Stomach smooth muscle (tissue), 2 donors: ENCODE measurements around the gene BHMT2.

Experiments
- H3K27ac ChIP-seq: one replicate; pipeline ENCODE4 v1.7.0; 2013; ENCODE audit warnings: mild to moderate bottlenecking, low read length, inconsistent platforms
- H3K27me3 ChIP-seq, 2 donors: one replicate each; pipeline ENCODE4 v1.7.0; 2013; ENCODE audit warnings: low read length in 2 of 2; ENCODE audit not compliant: insufficient read depth in 2 of 2, control insufficient read depth in 1 of 2
- H3K36me3 ChIP-seq, 2 donors: one replicate each; pipeline ENCODE4 v1.7.0; 2013; ENCODE audit warnings: low read length in 2 of 2; ENCODE audit not compliant: control insufficient read depth in 2 of 2, insufficient read depth in 2 of 2
- H3K4me1 ChIP-seq: one replicate; pipeline ENCODE4 v1.7.0; 2013; ENCODE audit warnings: low read length; ENCODE audit not compliant: control insufficient read depth, insufficient read depth
- H3K4me3 ChIP-seq, 2 donors: one replicate each; pipeline ENCODE4 v1.7.0; 2013; ENCODE audit warnings: low read length in 2 of 2
- H3K9ac ChIP-seq, 2 donors: one replicate each; pipeline ENCODE4 v1.7.0; 2013; ENCODE audit warnings: low read length in 2 of 2, mild to moderate bottlenecking in 1 of 2
- H3K9me3 ChIP-seq, 2 donors: one replicate each; pipeline ENCODE4 v1.7.0; 2013; ENCODE audit warnings: low read length in 2 of 2; ENCODE audit not compliant: control insufficient read depth in 2 of 2
- donor health status: healthy.
- donor health status: Pancreatic carcinoma.

Gene BHMT2

DNA sequence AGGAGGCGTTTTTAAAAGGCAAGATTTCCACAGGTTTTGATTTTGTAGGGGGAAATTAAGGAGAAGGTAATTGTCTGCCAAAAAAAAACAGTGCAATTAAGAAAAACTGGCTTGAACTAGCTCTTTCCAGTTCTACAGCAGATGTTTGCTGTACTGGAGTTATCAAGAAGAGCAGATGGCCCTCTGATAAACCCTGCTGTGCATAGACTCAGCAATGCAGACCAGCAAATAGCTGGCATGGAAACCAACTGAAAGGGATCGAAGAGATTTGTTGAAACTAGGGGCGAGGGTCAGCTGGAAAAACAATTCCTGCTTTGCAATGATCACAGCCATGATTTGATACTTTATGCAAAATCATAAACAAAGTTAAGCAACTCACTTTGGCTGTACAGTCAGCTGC lies 24.2 kb downstream of the BHMT2 start:
- Histone ChIP-seq H3K4me3 (no peak overlapping the region), H3K9ac (no peak overlapping the region), H3K27me3 (no peaks in the 10 kb centered on the region), H3K36me3 (no peaks in the 10 kb centered on the region), H3K4me1 (no peaks in the 10 kb centered on the region), H3K27ac (no peak overlapping the region), H3K9me3 (no peaks in the 10 kb centered on the region)

GRCh38 chr5:79105868-79106267 lies 36.3 kb downstream of the BHMT2 start:
- no peaks in the 10 kb centered on the region for H3K9me3 ChIP-seq
- H3K4me3 ChIP-seq, result no peak overlapping the region
- peaks cover 7% of the 10 kb centered on the region for H3K4me1 ChIP-seq
- H3K9ac ChIP-seq, result no peak overlapping the region
- no peaks in the 10 kb centered on the region for H3K27me3 ChIP-seq
- no peak overlapping the region for H3K27ac ChIP-seq
- H3K36me3 ChIP-seq, result no peaks in the 10 kb centered on the region

DNA sequence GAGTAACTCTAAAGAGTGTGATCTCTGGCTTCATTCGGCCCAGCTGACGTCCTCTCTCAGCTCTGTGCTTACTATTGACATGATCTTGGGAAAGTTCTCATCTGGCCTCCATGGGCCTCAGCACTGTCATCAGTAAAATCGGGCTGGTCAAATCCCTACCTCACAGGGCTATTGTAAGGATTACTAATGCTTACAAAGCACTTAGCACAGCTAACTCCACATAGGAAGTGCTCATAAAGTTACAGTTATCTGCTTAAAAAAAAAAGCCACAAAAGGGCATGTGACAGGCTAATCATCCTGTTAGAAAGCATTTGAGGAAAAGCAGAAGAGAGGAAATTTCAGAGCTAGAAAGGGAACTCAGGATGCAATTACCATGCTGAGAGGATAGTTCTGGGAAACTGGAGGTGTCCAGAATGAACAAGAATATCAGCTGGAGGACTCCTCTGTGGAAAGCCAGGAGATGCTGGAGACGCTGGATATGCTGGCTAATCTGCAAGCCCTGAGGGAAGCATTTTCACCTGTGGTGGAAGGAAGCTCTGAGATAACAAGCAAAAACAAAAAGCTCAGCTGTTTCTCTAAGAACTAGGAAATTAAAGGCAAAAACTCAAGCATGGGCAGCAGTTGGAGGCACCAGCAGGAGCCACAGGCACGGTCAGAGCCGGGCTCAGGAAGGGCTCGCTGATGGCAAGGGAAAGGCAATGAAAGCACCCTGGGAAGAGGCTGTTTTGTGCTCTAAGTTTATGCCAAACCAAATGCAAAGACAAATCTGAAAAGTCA lies 37.6 kb downstream of the BHMT2 start:
- Histone ChIP-seq H3K9me3 (no peaks in the 10 kb centered on the region), H3K27ac (no peak overlapping the region), H3K9ac (no peak overlapping the region), H3K4me3 (no peak overlapping the region), H3K27me3 (peaks cover 12% of the 10 kb centered on the region in 2 donors), H3K4me1 (peaks cover 12% of the 10 kb centered on the region), H3K36me3 (no peaks in the 10 kb centered on the region)

DNA sequence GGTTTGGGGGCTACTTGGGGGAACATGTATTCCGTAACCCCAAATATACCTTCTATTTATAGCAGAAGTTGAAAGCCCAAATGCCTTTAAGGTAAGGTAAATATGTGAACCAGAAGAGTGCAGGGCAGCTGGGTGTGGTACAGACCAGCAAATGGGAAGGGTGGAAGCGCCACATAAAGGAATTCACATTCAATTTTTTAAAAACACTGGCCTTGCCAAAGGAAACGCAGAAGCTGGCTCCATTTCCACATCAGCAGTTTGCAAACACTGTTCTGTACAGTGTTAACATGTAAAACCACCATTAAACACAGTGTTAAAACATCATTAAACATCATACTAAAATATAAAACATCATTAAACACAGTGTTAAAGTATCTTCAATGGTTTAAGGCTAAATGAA lies 38.5 kb downstream of the BHMT2 start:
- Histone ChIP-seq H3K9me3 (no peaks in the 10 kb centered on the region), H3K27ac (no peak overlapping the region), H3K4me1 (peaks cover 15% of the 10 kb centered on the region), H3K9ac (no peak overlapping the region), H3K27me3 (peaks cover 19 to 20% of the 10 kb centered on the region in 2 donors), H3K36me3 (no peaks in the 10 kb centered on the region), H3K4me3 (peak overlapping the region in 1 of 2 donors; percentile 3)

GRCh38 chr5:79108792-79109191 lies 39.2 kb downstream of the BHMT2 start:
- H3K27ac ChIP-seq, result no peak overlapping the region
- no peak overlapping the region for H3K4me3 ChIP-seq
- H3K27me3 ChIP-seq, result peaks cover 19 to 20% of the 10 kb centered on the region in 2 donors
- no peak overlapping the region for H3K9ac ChIP-seq
- peaks cover 15% of the 10 kb centered on the region for H3K4me1 ChIP-seq
- H3K36me3 ChIP-seq, result no peaks in the 10 kb centered on the region
- no peaks in the 10 kb centered on the region for H3K9me3 ChIP-seq

- Histone ChIP-seq H3K36me3 (no peaks in the 10 kb centered on the region), H3K27me3 (peaks cover 19 to 20% of the 10 kb centered on the region in 2 donors), H3K9ac (no peak overlapping the region), H3K4me1 (peaks cover 15% of the 10 kb centered on the region), H3K9me3 (no peaks in the 10 kb centered on the region), H3K4me3 (no peak overlapping the region), H3K27ac (no peak overlapping the region)
Observed at GRCh38 chr5:79109527-79110492, 40.2 kb downstream of the BHMT2 start.

GRCh38 chr5:79111387-79111959 lies 41.9 kb downstream of the BHMT2 start, which contains the start of gene BHMT:
Gene BHMT, plus strand, starts transcription at chr5:79111809. Its CDS starts 77 bp downstream, at chr5:79111886.
- no peak within 1 kb of the TSS for H3K4me3 ChIP-seq
- H3K9me3 ChIP-seq, result no peaks in the 10 kb centered on the region
- no peaks in the 10 kb centered on the region for H3K36me3 ChIP-seq
- H3K27ac ChIP-seq, result no peak within 1 kb of the TSS
- H3K9ac ChIP-seq, result no peak within 1 kb of the TSS
- peaks cover 15% of the 10 kb centered on the region for H3K4me1 ChIP-seq
- H3K27me3 ChIP-seq, result peaks cover 19 to 20% of the 10 kb centered on the region in 2 donors

DNA sequence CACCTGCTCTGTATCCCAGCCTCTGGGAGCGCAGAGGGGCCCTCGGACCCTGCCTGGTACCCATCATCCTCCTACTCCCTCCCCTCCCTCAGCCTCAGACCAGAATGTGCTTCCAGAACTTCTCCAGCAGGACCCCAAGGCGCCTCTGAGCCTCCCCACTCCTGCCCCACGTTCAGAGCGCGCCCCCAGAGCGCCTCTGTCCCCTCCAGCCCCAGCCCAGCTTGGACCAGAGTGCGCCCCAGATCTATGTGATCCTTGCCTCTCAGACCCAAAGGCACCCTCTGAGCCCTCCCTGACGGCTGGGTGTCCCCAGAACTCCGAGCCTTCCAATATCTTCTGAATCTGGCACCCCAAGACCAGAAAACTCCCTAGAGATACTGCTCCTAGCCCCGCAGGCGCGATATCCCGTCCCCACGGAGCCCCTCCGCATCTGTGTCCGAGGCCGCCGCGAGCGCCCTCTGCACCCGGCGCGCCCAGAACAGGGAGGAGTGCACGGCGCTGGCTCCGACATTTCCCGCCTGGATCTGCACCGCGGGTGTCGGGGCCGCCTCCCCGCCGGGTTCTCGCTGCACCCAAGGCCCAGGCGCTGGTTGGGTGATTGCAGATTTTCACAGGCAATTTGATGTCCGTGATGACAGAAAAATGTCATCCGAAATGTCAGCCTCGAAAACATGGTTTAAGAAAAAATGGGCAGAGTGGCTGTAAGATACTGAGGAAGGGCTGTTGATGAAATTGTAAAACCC lies 42.6 kb downstream of the BHMT2 start:
- Histone ChIP-seq H3K4me1 (peaks cover 15% of the 10 kb centered on the region), H3K27me3 (peaks cover 19 to 20% of the 10 kb centered on the region in 2 donors), H3K4me3 (no peak overlapping the region), H3K9me3 (no peaks in the 10 kb centered on the region), H3K9ac (no peak overlapping the region), H3K27ac (no peak overlapping the region), H3K36me3 (no peaks in the 10 kb centered on the region)

GRCh38 chr5:79112703-79113058 lies 43.1 kb downstream of the BHMT2 start:
- Histone ChIP-seq H3K9ac (no peak overlapping the region), H3K27me3 (peaks cover 19 to 20% of the 10 kb centered on the region in 2 donors), H3K36me3 (no peaks in the 10 kb centered on the region), H3K4me3 (no peak overlapping the region), H3K9me3 (no peaks in the 10 kb centered on the region), H3K4me1 (peaks cover 10% of the 10 kb centered on the region), H3K27ac (no peak overlapping the region)

DNA sequence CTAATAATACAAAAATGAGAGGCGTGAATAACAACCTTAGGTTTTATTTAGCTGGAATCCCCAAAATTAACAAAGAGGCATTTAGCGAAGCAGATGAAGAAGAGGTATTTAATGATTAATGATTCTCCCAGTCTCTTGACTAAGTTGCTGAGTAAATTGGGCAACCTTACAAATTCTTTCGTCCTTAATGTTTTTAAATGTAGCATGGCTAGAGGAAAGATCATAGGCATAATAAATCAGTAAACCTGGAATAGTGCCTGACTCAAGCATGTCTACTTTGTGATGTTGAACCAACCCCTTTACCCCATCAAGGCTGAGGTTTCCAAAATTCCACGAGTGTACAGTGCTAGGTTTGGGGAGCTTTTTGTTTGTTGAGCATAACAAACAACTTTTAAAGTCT lies 49.9 kb downstream of the BHMT2 start:
- Histone ChIP-seq H3K36me3 (no peaks in the 10 kb centered on the region), H3K9ac (no peak overlapping the region), H3K27me3 (no peaks in the 10 kb centered on the region), H3K4me3 (no peak overlapping the region), H3K9me3 (no peaks in the 10 kb centered on the region), H3K27ac (no peak overlapping the region), H3K4me1 (no peaks in the 10 kb centered on the region)
